GM19025 (cell line): ENCODE results near the gene TBC1D16.

ENCODE experiments used
- ATAC-seq: cut with Tn5 transposase; IDR thresholded peaks from one replicate; pipeline ENCODE4 v1.9.1; 2021; ENCODE audit warnings: mild to moderate bottlenecking, low read depth, moderate library complexity; ENCODE audit not compliant: unreplicated experiment

The TBC1D16 gene

GRCh38 chr17:79954281-79955166 lies 81.1 kb downstream of the TBC1D16 start:
- no peak for ATAC-seq

- ATAC-seq, result no peak
Measured at GRCh38 chr17:79953335-79953734, 82.3 kb downstream of the TBC1D16 start.

- no peak for ATAC-seq
Measured at GRCh38 chr17:79952901-79953300, 82.8 kb downstream of the TBC1D16 start.

GRCh38 chr17:79952265-79952877 lies 83.3 kb downstream of the TBC1D16 start:
- no peak for ATAC-seq

- ATAC-seq, result no peak
Measured at GRCh38 chr17:79951361-79952264, 84.1 kb downstream of the TBC1D16 start.

GRCh38 chr17:79950751-79951150 lies 84.9 kb downstream of the TBC1D16 start:
- ATAC-seq, result no peak

GRCh38 chr17:79950306-79950705 lies 85.4 kb downstream of the TBC1D16 start:
- no peak for ATAC-seq

GRCh38 chr17:79949656-79950209 lies 85.9 kb downstream of the TBC1D16 start:
- no peak for ATAC-seq

GRCh38 chr17:79948945-79949655 lies 86.6 kb downstream of the TBC1D16 start:
- ATAC-seq, result no peak

- no peak for ATAC-seq
Measured at GRCh38 chr17:79948406-79948944, 87.2 kb downstream of the TBC1D16 start.

- no peak for ATAC-seq
Measured at GRCh38 chr17:79947351-79948031, 88.2 kb downstream of the TBC1D16 start.

- ATAC-seq, result no peak
Measured at GRCh38 chr17:79946352-79947231, 89.1 kb downstream of the TBC1D16 start.

GRCh38 chr17:79945591-79946255 lies 89.9 kb downstream of the TBC1D16 start:
- no peak for ATAC-seq

GRCh38 chr17:79944821-79945391 lies 90.8 kb downstream of the TBC1D16 start:
- no peak for ATAC-seq

GRCh38 chr17:79944251-79944812 lies 91.3 kb downstream of the TBC1D16 start:
- no peak for ATAC-seq

GRCh38 chr17:79943347-79944241 lies 92.1 kb downstream of the TBC1D16 start:
- ATAC-seq, result no peak
